ENCODE measurements around the gene MRPS21. TPM values are rescaled to one million over a fixed set of nuclear protein-coding genes. Genes with fewer than 3 reads are reported as not detected.

MRPS21 gene
- total RNA-seq (97.1 TPM), polyA plus RNA-seq (114 TPM)
- long read RNA-seq, donor 1, transcript MRPS21-201 (2 exons, 1,462 nt): minor isoform, 7 of 15 reads
- long read RNA-seq, donor 1, transcript MRPS21-202 (3 exons, 1,226 nt): major isoform, 8 of 15 reads
- long read RNA-seq, donor 1, partial matches to known transcripts: 0 of 15 reads
- long read RNA-seq, donor 1, other reads (novel, unspliced or antisense): 0 of 15 reads
- long read RNA-seq, donor 2, transcript MRPS21-201 (2 exons, 1,462 nt): minor isoform, 51 of 161 reads
- long read RNA-seq, donor 2, transcript MRPS21-202 (3 exons, 1,226 nt): major isoform, 98 of 161 reads
- long read RNA-seq, donor 2, partial matches to known transcripts: 12 of 161 reads
- long read RNA-seq, donor 2, other reads (novel, unspliced or antisense): 0 of 161 reads
- long read RNA-seq, donor 3, transcript MRPS21-201 (2 exons, 1,462 nt): minor isoform, 77 of 205 reads
- long read RNA-seq, donor 3, transcript MRPS21-202 (3 exons, 1,226 nt): major isoform, 128 of 205 reads
- long read RNA-seq, donor 3, partial matches to known transcripts: 0 of 205 reads
- long read RNA-seq, donor 3, other reads (novel, unspliced or antisense): 0 of 205 reads
- long read RNA-seq, donor 4, transcript MRPS21-202 (3 exons, 1,226 nt): major isoform, 45 of 76 reads
- long read RNA-seq, donor 4, transcript MRPS21-201 (2 exons, 1,462 nt): minor isoform, 26 of 76 reads
- long read RNA-seq, donor 4, partial matches to known transcripts: 5 of 76 reads
- long read RNA-seq, donor 4, other reads (novel, unspliced or antisense): 0 of 76 reads
- long read RNA-seq, donor 5, transcript MRPS21-202 (3 exons, 1,226 nt): major isoform, 156 of 221 reads
- long read RNA-seq, donor 5, transcript MRPS21-201 (2 exons, 1,462 nt): minor isoform, 65 of 221 reads
- long read RNA-seq, donor 5, partial matches to known transcripts: 0 of 221 reads
- long read RNA-seq, donor 5, other reads (novel, unspliced or antisense): 0 of 221 reads
- long read RNA-seq, donor 6, transcript MRPS21-202 (3 exons, 1,226 nt): major isoform, 49 of 76 reads
- long read RNA-seq, donor 6, transcript MRPS21-201 (2 exons, 1,462 nt): minor isoform, 27 of 76 reads
- long read RNA-seq, donor 6, partial matches to known transcripts: 0 of 76 reads
- long read RNA-seq, donor 6, other reads (novel, unspliced or antisense): 0 of 76 reads
- long read RNA-seq, donor 7, transcript MRPS21-201 (2 exons, 1,462 nt): minor isoform, 44 of 111 reads
- long read RNA-seq, donor 7, transcript MRPS21-202 (3 exons, 1,226 nt): major isoform, 67 of 111 reads
- long read RNA-seq, donor 7, partial matches to known transcripts: 0 of 111 reads
- long read RNA-seq, donor 7, other reads (novel, unspliced or antisense): 0 of 111 reads
- long read RNA-seq, donor 8, transcript MRPS21-201 (2 exons, 1,462 nt): minor isoform, 23 of 65 reads
- long read RNA-seq, donor 8, transcript MRPS21-202 (3 exons, 1,226 nt): major isoform, 42 of 65 reads
- long read RNA-seq, donor 8, partial matches to known transcripts: 0 of 65 reads
- long read RNA-seq, donor 8, other reads (novel, unspliced or antisense): 0 of 65 reads
- long read RNA-seq, donor 9, transcript MRPS21-202 (3 exons, 1,226 nt): major isoform, 48 of 72 reads
- long read RNA-seq, donor 9, transcript MRPS21-201 (2 exons, 1,462 nt): minor isoform, 24 of 72 reads
- long read RNA-seq, donor 9, partial matches to known transcripts: 0 of 72 reads
- long read RNA-seq, donor 9, other reads (novel, unspliced or antisense): 0 of 72 reads
- long read RNA-seq, donor 10, transcript MRPS21-201 (2 exons, 1,462 nt): minor isoform, 27 of 78 reads
- long read RNA-seq, donor 10, transcript MRPS21-202 (3 exons, 1,226 nt): major isoform, 51 of 78 reads
- long read RNA-seq, donor 10, partial matches to known transcripts: 0 of 78 reads
- long read RNA-seq, donor 10, other reads (novel, unspliced or antisense): 0 of 78 reads

DNA sequence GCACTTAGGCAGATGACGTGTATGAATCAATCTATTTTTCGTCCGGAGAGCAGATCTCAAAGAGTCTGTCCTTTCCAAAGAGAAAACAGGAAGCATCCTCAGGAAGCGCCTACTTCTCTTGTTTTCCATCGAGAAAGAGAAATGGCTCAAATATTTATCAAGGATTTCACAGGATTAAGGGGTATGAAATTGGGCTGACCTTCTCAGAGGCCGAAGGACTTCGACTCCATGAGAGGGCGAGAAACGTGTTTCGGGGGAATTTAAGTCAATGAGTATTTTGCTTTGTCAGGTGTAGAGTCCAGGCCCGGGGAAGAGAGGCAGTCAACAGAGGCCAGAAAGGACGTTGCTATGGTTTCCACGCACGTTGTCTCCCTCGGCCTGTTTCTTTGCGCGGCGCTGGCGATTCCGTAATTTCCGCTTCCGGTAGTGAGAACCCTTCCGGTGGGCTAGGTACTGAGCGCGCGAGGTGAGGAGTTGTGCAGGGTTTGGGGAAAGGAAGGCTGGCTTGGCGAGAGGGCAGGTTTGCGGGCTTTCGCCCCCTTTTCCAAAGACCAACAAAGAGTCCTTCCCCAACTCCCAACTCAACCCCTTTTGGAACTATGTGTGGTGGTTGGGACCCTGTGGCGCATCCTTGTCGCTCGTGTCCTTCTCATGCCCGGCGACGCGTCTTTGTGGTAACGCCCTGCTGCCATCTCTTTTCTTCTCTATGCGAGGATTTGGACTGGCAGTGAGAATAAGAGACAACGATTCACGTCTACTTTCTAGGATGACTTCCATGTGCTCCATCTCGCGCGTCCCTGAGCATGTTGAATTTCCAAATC lies at the start of gene MRPS21:
Gene MRPS21 (plus strand): TSS at position 429 of the 821 bp plus-strand sequence. CDS start 506 bp downstream, outside the sequence.
- Histone ChIP-seq H3K4me3 (ENCODE audit: low read length in 2 of 2) (peak within 1 kb of the TSS; percentile 77 to 91), H3K27ac (ENCODE audit: low read depth in 1 of 2, low read length in 1 of 2) (peak within 1 kb of the TSS; percentile 72 to 81), H3K9me3 (ENCODE audit: control insufficient read depth in 2 of 2, insufficient read depth in 1 of 2, low read length in 1 of 2) (peaks cover 0 to 5% of the 10 kb centered on the region in 2 donors), H3K36me3 (ENCODE audit: control insufficient read depth in 2 of 2, insufficient read depth in 2 of 2, low read length in 1 of 2) (peaks cover 11% of the 10 kb centered on the region in 2 donors), H3K27me3 (ENCODE audit: control insufficient read depth in 2 of 2, insufficient read depth in 1 of 2, low read length in 1 of 2) (peaks cover 0 to 2% of the 10 kb centered on the region in 2 donors), H3K4me1 (ENCODE audit: control insufficient read depth in 2 of 2, insufficient read depth in 2 of 2, low read length in 2 of 2) (peaks cover 6 to 15% of the 10 kb centered on the region in 2 donors)
- DNase-seq (ENCODE audit: low read depth in 6 of 9, low spot score in 9 of 9): peak in 8 of 9 donors; percentile 66 to 91 (median 80)
- 6% methylated on average over 43 of the region's 43 CpGs for WGBS

DNA sequence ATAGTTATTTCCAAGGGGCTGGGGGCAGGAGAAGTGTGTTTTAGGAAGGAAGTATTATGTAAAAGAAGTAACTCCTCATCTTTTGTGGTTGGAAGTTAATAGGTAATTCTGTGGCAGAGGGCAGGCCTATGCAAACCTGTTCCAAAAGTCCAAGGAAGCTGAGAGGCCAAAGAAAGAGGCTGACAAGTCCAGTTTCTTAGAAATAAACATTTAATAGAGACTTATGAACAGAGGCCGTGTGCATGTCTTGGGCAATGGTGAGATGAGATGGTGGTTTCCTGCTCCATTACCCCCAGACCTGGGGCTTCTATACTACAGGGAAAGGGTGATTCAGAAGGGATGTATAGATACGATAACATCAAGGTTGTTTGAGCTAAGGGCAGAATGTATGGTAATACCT lies 43.7 kb upstream of the MRPS21 start:
- DNase-seq (ENCODE audit: low read depth in 6 of 9, low spot score in 9 of 9): no peak
- WGBS: 95% methylated on average over 2 of the region's 2 CpGs
- Histone ChIP-seq H3K36me3 (ENCODE audit: control insufficient read depth in 2 of 2, insufficient read depth in 2 of 2, low read length in 1 of 2) (no peaks in the 10 kb centered on the region), H3K4me1 (ENCODE audit: control insufficient read depth in 2 of 2, insufficient read depth in 2 of 2, low read length in 2 of 2) (no peaks in the 10 kb centered on the region), H3K4me3 (ENCODE audit: low read length in 2 of 2) (no peak overlapping the region), H3K9me3 (ENCODE audit: control insufficient read depth in 2 of 2, insufficient read depth in 1 of 2, low read length in 1 of 2) (no peaks in the 10 kb centered on the region), H3K27me3 (ENCODE audit: control insufficient read depth in 2 of 2, insufficient read depth in 1 of 2, low read length in 1 of 2) (peaks cover 0 to 2% of the 10 kb centered on the region in 2 donors), H3K27ac (ENCODE audit: low read depth in 1 of 2, low read length in 1 of 2) (no peak overlapping the region)

DNA sequence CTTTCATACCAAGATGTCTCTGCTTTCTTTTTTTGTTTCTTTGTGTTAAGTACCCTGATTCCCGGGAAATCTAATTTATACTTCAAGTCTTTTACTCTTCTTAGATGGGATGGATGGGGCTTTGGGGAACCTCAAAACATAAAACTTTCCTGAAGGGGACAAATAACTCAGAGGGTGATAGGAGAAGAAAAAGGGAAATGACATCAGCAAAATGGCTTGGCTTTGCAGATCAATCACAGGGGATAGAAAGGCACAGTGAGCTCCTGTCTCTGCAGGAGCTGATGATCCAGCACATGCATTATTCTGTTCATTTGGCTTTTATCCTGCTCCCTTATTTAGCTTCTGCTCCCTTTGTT lies 37.5 kb upstream of the MRPS21 start:
- H3K27ac ChIP-seq (ENCODE audit: low read depth in 1 of 2, low read length in 1 of 2): no peak overlapping the region
- H3K9me3 ChIP-seq (ENCODE audit: control insufficient read depth in 2 of 2, insufficient read depth in 1 of 2, low read length in 1 of 2): no peaks in the 10 kb centered on the region
- no peaks in the 10 kb centered on the region for H3K36me3 ChIP-seq (ENCODE audit: control insufficient read depth in 2 of 2, insufficient read depth in 2 of 2, low read length in 1 of 2)
- no peak for DNase-seq (ENCODE audit: low read depth in 6 of 9, low spot score in 9 of 9)
- no peak overlapping the region for H3K4me3 ChIP-seq (ENCODE audit: low read length in 2 of 2)
- peaks cover 7 to 52% of the 10 kb centered on the region in 2 donors for H3K27me3 ChIP-seq (ENCODE audit: control insufficient read depth in 2 of 2, insufficient read depth in 1 of 2, low read length in 1 of 2)
- WGBS: 5% methylated on average over 1 of the region's 1 CpG
- H3K4me1 ChIP-seq (ENCODE audit: control insufficient read depth in 2 of 2, insufficient read depth in 2 of 2, low read length in 2 of 2): peaks cover 0 to 18% of the 10 kb centered on the region in 2 donors

DNA sequence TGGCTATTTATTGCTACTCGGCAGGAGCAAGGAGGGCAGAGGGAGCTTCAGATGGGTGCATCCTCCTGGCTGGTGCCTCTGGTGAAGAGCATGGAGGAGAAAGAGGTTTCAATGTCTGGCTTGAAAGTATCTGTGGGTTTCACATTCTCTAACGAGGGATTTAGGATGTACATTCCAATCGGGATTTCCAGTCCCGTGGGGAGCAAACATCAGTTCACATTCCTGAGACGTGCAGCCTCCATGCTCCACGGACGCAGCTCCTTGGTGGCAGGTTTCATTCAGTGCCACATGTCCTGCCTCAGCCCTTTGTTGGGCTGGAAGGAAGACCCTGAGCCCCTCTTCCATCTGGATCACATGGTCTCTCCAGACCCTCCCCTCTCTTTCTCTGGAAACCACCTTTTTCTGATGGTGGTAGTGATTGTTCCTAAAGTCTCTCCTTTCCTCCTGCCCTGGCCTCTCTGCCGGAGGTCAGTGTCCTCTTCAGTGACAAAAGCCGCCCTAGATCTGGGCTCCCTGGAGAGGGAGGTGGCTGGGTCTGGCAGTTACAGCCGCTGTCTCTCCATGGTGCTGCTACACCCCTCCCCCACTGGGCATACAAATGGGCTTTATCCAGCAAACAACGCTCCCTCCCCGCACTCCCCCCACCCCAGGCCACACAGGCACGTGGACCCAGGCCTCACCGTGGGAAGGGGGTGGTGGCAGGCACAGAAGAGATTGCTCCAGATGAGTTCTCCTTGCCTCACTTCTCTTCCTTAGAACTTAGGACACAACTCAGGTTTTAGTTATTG lies 36.9 kb upstream of the MRPS21 start:
- Histone ChIP-seq H3K27me3 (ENCODE audit: control insufficient read depth in 2 of 2, insufficient read depth in 1 of 2, low read length in 1 of 2) (peaks cover 7 to 56% of the 10 kb centered on the region in 2 donors), H3K27ac (ENCODE audit: low read depth in 1 of 2, low read length in 1 of 2) (no peak overlapping the region), H3K4me1 (ENCODE audit: control insufficient read depth in 2 of 2, insufficient read depth in 2 of 2, low read length in 2 of 2) (peaks cover 0 to 18% of the 10 kb centered on the region in 2 donors), H3K9me3 (ENCODE audit: control insufficient read depth in 2 of 2, insufficient read depth in 1 of 2, low read length in 1 of 2) (no peaks in the 10 kb centered on the region), H3K4me3 (ENCODE audit: low read length in 2 of 2) (no peak overlapping the region), H3K36me3 (ENCODE audit: control insufficient read depth in 2 of 2, insufficient read depth in 2 of 2, low read length in 1 of 2) (no peaks in the 10 kb centered on the region)
- DNase-seq (ENCODE audit: low read depth in 6 of 9, low spot score in 9 of 9): no peak
- WGBS: 19% methylated on average over 14 of the region's 14 CpGs

DNA sequence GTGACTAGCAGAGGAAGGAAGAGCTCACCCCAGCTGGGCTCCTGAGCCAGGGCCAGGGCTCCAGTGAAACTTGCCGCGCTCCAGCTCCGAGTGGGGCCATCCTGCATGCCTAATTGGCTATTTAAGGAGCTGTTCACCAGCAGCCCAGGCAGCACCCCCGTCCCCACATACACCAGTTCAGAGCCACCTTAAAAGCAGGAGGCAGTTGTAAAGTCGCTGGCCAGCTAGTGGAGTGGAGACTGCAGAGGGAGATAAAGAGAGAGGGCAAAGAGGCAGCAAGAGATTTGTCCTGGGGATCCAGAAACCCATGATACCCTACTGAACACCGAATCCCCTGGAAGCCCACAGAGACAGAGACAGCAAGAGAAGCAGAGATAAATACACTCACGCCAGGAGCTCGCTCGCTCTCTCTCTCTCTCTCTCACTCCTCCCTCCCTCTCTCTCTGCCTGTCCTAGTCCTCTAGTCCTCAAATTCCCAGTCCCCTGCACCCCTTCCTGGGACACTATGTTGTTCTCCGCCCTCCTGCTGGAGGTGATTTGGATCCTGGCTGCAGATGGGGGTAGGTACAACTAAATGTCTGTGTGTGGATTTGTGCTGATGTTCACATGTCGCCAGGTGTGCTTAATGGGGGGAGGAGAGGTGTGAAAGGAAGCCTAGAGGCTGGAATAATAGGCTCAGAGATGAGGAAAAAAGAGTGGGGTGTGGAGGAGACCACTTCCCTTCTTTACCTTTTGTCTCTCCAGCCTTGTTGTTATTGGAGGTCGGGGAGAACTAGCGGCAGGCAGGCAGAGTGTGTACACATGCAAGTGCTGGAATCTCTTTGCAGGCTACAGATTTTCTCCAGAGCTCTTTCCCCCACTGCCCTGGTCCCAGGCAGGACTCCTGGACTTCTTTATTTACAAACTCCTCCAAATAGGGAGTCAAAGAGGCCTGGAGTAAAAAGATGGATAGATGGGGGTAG lies 35.8 kb upstream of the MRPS21 start, which contains the start of gene CA14:
Gene CA14 (plus strand): TSS at position 151 of the 962 bp plus-strand sequence. CDS start 355 bp downstream, at position 506.
- WGBS: 41% methylated on average over 13 of the region's 13 CpGs
- no peak within 1 kb of the TSS for H3K27ac ChIP-seq (ENCODE audit: low read depth in 1 of 2, low read length in 1 of 2)
- H3K4me1 ChIP-seq (ENCODE audit: control insufficient read depth in 2 of 2, insufficient read depth in 2 of 2, low read length in 2 of 2): peaks cover 0 to 18% of the 10 kb centered on the region in 2 donors
- DNase-seq (ENCODE audit: low read depth in 6 of 9, low spot score in 9 of 9): no peak
- H3K36me3 ChIP-seq (ENCODE audit: control insufficient read depth in 2 of 2, insufficient read depth in 2 of 2, low read length in 1 of 2): no peaks in the 10 kb centered on the region
- peaks cover 7 to 54% of the 10 kb centered on the region in 2 donors for H3K27me3 ChIP-seq (ENCODE audit: control insufficient read depth in 2 of 2, insufficient read depth in 1 of 2, low read length in 1 of 2)
- no peaks in the 10 kb centered on the region for H3K9me3 ChIP-seq (ENCODE audit: control insufficient read depth in 2 of 2, insufficient read depth in 1 of 2, low read length in 1 of 2)
- no peak within 1 kb of the TSS for H3K4me3 ChIP-seq (ENCODE audit: low read length in 2 of 2)

DNA sequence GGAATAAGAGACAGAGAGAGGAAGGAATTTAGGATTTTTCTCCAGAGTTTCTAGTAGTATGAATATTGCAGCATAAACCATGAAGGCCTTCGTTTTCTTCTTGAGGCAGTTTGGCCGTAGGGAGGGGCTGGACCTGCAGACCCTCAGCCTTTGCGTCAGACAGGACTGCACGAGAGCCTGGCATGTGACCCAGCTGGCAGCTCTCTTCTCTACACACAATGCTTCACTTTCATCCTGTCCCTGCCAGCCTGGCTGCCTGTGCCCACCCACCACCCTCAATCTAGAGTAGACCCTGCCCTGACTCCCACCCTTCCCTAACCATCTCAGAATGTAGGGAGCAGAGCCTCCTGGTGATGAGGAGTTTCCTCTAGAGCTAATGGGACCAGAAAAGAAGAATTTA lies 34.4 kb upstream of the MRPS21 start:
- peaks cover 7 to 54% of the 10 kb centered on the region in 2 donors for H3K27me3 ChIP-seq (ENCODE audit: control insufficient read depth in 2 of 2, insufficient read depth in 1 of 2, low read length in 1 of 2)
- H3K27ac ChIP-seq (ENCODE audit: low read depth in 1 of 2, low read length in 1 of 2): no peak overlapping the region
- H3K36me3 ChIP-seq (ENCODE audit: control insufficient read depth in 2 of 2, insufficient read depth in 2 of 2, low read length in 1 of 2): no peaks in the 10 kb centered on the region
- no peaks in the 10 kb centered on the region for H3K9me3 ChIP-seq (ENCODE audit: control insufficient read depth in 2 of 2, insufficient read depth in 1 of 2, low read length in 1 of 2)
- 89% methylated on average over 4 of the region's 4 CpGs for WGBS
- DNase-seq (ENCODE audit: low read depth in 6 of 9, low spot score in 9 of 9): no peak
- H3K4me1 ChIP-seq (ENCODE audit: control insufficient read depth in 2 of 2, insufficient read depth in 2 of 2, low read length in 2 of 2): peaks cover 0 to 18% of the 10 kb centered on the region in 2 donors
- H3K4me3 ChIP-seq (ENCODE audit: low read length in 2 of 2): no peak overlapping the region

Measured in thymus (tissue), 14 donors.